22Rv1 (cell line): ENCODE measurements around the gene CLCN3.
A peak's percentile ranks its signal among the peaks of the same experiment; 100 is the strongest.

Experiments
- H3K27ac ChIP-seq: fragments of 450-650 bp; 2 replicates; pipeline ENCODE4 v1.5.1; 2017
- CTCF ChIP-seq: fragments of 450-650 bp; IDR thresholded peaks from 2 replicates; pipeline ENCODE4 v1.5.1; 2017; ENCODE audit warnings: mild to moderate bottlenecking
- ZFX ChIP-seq: fragments of 450-650 bp; IDR thresholded peaks from 2 replicates; pipeline ENCODE4 v1.6.1; 2017; ENCODE audit warnings: antibody characterized with exemption, borderline replicate concordance

CLCN3 gene

GRCh38 chr4:169745291-169745690, 124.9 kb downstream of the CLCN3 start:
- TF ChIP-seq CTCF (no peak), ZFX (no peak)
- no peak overlapping the region for H3K27ac ChIP-seq

- peak overlapping the region; percentile 66 for H3K27ac ChIP-seq
- TF ChIP-seq CTCF = no peak
- TF ChIP-seq ZFX = no peak
These were observed 136.7 kb downstream of the CLCN3 start for GRCh38 chr4:169756971-169757574.

- H3K27ac ChIP-seq = peak within 1 kb of the TSS; percentile 66
- TF ChIP-seq ZFX = no peak
- no peak for TF ChIP-seq CTCF
These were observed 137.3 kb downstream of the CLCN3 start, which contains the start of gene HPF1 for GRCh38 chr4:169757575-169758184. Gene HPF1, minus strand, starts transcription at chr4:169757944. Its CDS starts 67 bp downstream, at chr4:169757877.

GRCh38 chr4:169758401-169758962, 138.1 kb downstream of the CLCN3 start:
- H3K27ac ChIP-seq = no peak overlapping the region
- TF ChIP-seq ZFX (no peak), CTCF (no peak)

GRCh38 chr4:169761846-169762245, 141.5 kb downstream of the CLCN3 start:
- TF ChIP-seq CTCF = no peak
- no peak for TF ChIP-seq ZFX

GRCh38 chr4:169765835-169766234, 145.5 kb downstream of the CLCN3 start:
- TF ChIP-seq ZFX = no peak
- no peak overlapping the region for H3K27ac ChIP-seq

More at GRCh38 chr4:169761846-169762245, 141.5 kb downstream of the CLCN3 start:
- H3K27ac ChIP-seq = no peak overlapping the region

- H3K27ac ChIP-seq = no peak overlapping the region
- TF ChIP-seq ZFX (no peak), CTCF (no peak)
These were observed 146.4 kb downstream of the CLCN3 start for GRCh38 chr4:169766741-169767140.
